ENCODE data around the gene WIPI1. TPM values are rescaled to one million over a fixed set of nuclear protein-coding genes. Genes with fewer than 3 reads are reported as not detected.

Gene WIPI1
- total RNA-seq, 1 experiment from 2014 or later = 38.4 TPM

DNA sequence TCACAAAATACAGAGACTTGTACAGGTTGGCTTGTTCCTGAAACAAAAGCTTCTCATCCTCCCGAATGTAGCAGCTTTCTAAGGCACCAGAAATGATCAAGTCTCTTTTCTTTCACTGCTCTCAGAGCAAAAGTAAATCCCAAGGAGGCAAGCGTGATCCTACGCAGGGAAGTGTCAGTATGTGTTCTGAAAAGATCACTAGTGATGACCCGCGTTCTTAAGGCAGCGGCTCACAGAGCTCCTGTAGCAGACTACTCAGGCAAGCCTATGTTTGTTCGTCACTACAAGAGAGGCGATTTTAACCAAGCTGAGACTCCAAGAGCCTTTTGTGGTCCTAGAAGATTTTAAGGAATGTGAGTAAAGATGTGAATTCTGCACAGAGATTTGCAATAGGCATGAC lies 34.5 kb downstream of the WIPI1 start:
- Mint-ChIP-seq H3K4me1 (ENCODE audit: insufficient read depth, unreplicated experiment) (no peaks in the 10 kb centered on the region), H3K36me3 (ENCODE audit: insufficient read depth, unreplicated experiment) (peaks cover 30% of the 10 kb centered on the region), H3K9me3 (ENCODE audit: unreplicated experiment) (no peaks in the 10 kb centered on the region), H3K4me3 (ENCODE audit: unreplicated experiment) (no peak overlapping the region), H3K27ac (ENCODE audit: low read depth, unreplicated experiment) (no peak overlapping the region), H3K27me3 (ENCODE audit: insufficient read depth, unreplicated experiment) (no peaks in the 10 kb centered on the region)
- TF ChIP-seq, protein P1, sequence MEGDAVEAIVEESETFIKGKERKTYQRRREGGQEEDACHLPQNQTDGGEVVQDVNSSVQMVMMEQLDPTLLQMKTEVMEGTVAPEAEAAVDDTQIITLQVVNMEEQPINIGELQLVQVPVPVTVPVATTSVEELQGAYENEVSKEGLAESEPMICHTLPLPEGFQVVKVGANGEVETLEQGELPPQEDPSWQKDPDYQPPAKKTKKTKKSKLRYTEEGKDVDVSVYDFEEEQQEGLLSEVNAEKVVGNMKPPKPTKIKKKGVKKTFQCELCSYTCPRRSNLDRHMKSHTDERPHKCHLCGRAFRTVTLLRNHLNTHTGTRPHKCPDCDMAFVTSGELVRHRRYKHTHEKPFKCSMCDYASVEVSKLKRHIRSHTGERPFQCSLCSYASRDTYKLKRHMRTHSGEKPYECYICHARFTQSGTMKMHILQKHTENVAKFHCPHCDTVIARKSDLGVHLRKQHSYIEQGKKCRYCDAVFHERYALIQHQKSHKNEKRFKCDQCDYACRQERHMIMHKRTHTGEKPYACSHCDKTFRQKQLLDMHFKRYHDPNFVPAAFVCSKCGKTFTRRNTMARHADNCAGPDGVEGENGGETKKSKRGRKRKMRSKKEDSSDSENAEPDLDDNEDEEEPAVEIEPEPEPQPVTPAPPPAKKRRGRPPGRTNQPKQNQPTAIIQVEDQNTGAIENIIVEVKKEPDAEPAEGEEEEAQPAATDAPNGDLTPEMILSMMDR (IDR thresholded peaks at IDR 0.05; ENCODE audit: unreplicated experiment) = no peak
- no TSS peak for BruUV-seq (replicated peaks)
- intact Hi-C loops (cut with micrococcal nuclease) = no loop called here
- DNase-seq (ENCODE audit: unreplicated experiment) = no peak
- ChIA-PET POLR2A (interaction anchor here (0.6 kb wide), 1 partner anchor 55 kb away, joined by 3 read pairs; no protein-coding TSS in a partner anchor), CTCF (interaction anchor here (0.6 to 1.4 kb wide), 2 partner anchors 160 to 1091 kb away, joined by 3 to 5 read pairs; no protein-coding TSS in a partner anchor)

DNA sequence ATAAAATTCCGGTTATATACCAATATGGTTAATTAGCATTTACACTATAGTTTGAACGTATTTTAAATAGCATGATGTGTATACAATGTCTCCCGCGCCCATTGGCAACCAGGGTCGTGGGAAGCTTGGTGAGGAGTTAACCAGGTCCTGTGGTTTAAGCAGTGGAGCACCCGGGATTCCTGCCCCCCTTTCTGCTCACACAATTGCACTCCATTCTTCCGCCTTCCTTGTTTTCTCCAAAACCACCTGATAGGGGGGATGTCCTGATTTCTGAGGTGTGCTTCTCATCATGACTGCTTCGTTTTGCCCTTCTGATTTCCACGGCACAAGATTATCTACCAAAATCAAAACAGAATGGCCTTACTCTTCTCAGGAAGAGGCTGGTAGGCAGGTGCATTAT lies 35.8 kb downstream of the WIPI1 start:
- TSS peak; percentile 70 for BruUV-seq (replicated peaks)
- TF ChIP-seq, protein P1 (IDR thresholded peaks at IDR 0.05; ENCODE audit: unreplicated experiment) = no peak
- Mint-ChIP-seq H3K36me3 (ENCODE audit: insufficient read depth, unreplicated experiment) (peaks cover 24% of the 10 kb centered on the region), H3K27me3 (ENCODE audit: insufficient read depth, unreplicated experiment) (no peaks in the 10 kb centered on the region), H3K4me1 (ENCODE audit: insufficient read depth, unreplicated experiment) (no peaks in the 10 kb centered on the region), H3K9me3 (ENCODE audit: unreplicated experiment) (no peaks in the 10 kb centered on the region), H3K4me3 (ENCODE audit: unreplicated experiment) (no peak overlapping the region), H3K27ac (ENCODE audit: low read depth, unreplicated experiment) (no peak overlapping the region)
- no peak for DNase-seq (ENCODE audit: unreplicated experiment)
- intact Hi-C loops (cut with micrococcal nuclease) = no loop called here
- ChIA-PET POLR2A (no interaction called here), CTCF (interaction anchor here (0.7 to 1.0 kb wide), 2 partner anchors 15 to 250 kb away, joined by 3 read pairs; no protein-coding TSS in a partner anchor)

DNA sequence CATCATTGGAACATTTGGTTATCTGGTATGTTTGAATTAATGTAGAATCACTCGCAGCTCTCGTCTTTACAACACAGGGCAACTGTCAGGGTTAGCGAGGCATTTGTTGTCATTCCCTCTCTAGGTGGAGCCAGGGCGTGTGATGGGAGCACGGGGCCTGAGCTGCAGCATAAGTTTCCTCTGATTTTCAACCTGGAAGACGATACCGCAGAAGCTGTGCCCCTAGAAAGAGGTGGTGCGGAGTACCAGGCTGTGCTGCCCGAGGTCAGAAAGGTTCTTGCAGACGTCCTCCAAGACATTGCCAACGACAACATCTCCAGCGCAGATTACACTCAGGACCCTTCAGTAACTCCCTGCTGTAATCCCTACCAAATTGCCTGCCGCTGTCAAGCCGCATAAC lies 37.2 kb downstream of the WIPI1 start:
- TF ChIP-seq, protein P1 (IDR thresholded peaks at IDR 0.05; ENCODE audit: unreplicated experiment) = no peak
- no peaks in the 10 kb centered on the region for H3K9me3 Mint-ChIP-seq (ENCODE audit: unreplicated experiment)
- BruUV-seq (replicated peaks) = no TSS peak
- ChIA-PET CTCF (no interaction called here), POLR2A (interaction anchor here (0.7 kb wide), 1 partner anchor 15 kb away, joined by 3 read pairs; no protein-coding TSS in a partner anchor)
- no peak overlapping the region for H3K4me3 Mint-ChIP-seq (ENCODE audit: unreplicated experiment)
- H3K27ac Mint-ChIP-seq (ENCODE audit: low read depth, unreplicated experiment) = no peak overlapping the region
- H3K27me3 Mint-ChIP-seq (ENCODE audit: insufficient read depth, unreplicated experiment) = no peaks in the 10 kb centered on the region
- H3K36me3 Mint-ChIP-seq (ENCODE audit: insufficient read depth, unreplicated experiment) = peaks cover 16% of the 10 kb centered on the region
- intact Hi-C loops (cut with micrococcal nuclease) = no loop called here
- no peak for DNase-seq (ENCODE audit: unreplicated experiment)
- no peaks in the 10 kb centered on the region for H3K4me1 Mint-ChIP-seq (ENCODE audit: insufficient read depth, unreplicated experiment)

DNA sequence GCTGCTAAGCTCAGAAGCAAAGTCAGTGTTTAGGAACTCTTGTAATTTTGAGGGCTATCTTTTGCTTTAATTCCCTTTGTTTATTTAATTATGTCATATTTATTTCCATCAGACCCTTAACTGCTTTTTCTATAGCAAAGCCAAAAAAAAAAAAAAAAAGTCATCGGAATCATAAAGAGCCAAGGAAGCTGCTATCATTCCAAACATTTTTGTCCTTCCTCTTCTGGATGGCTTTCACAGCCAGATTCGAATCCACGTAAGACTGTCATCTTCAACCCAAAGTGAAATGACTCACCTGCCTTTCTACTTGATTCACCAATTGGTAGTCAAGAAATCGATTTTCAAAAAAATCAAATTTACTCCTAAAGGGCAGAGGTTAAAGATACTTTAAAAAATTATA lies 38.4 kb downstream of the WIPI1 start:
- DNase-seq (ENCODE audit: unreplicated experiment) = no peak
- ChIA-PET POLR2A (interaction anchor here (1.1 kb wide), 1 partner anchor 36 kb away, joined by 4 read pairs; no protein-coding TSS in a partner anchor), CTCF (interaction anchor here (0.7 to 1.1 kb wide), 2 partner anchors 18 to 20 kb away, joined by 3 to 4 read pairs; no protein-coding TSS in a partner anchor)
- H3K4me1 Mint-ChIP-seq (ENCODE audit: insufficient read depth, unreplicated experiment) = peaks cover 11% of the 10 kb centered on the region
- H3K4me3 Mint-ChIP-seq (ENCODE audit: unreplicated experiment) = no peak overlapping the region
- no peaks in the 10 kb centered on the region for H3K27me3 Mint-ChIP-seq (ENCODE audit: insufficient read depth, unreplicated experiment)
- no peak overlapping the region for H3K27ac Mint-ChIP-seq (ENCODE audit: low read depth, unreplicated experiment)
- intact Hi-C loops (cut with micrococcal nuclease) = no loop called here
- no peaks in the 10 kb centered on the region for H3K9me3 Mint-ChIP-seq (ENCODE audit: unreplicated experiment)
- TF ChIP-seq, protein P1 (IDR thresholded peaks at IDR 0.05; ENCODE audit: unreplicated experiment) = no peak
- peaks cover 16% of the 10 kb centered on the region for H3K36me3 Mint-ChIP-seq (ENCODE audit: insufficient read depth, unreplicated experiment)
- no TSS peak for BruUV-seq (replicated peaks)
